NCI-H510A treated with DMSO at 0.1 percent for 48 hours (cell line): ENCODE results near the gene MORN2.

Source experiments
- DNase-seq: peaks from one replicate; lab custom pipeline; 2025; lab: John Stamatoyannopoulos, UW

The MORN2 gene

GRCh38 chr2:38875576-38876367 is at the start of gene MORN2, which contains the start of gene DHX57:
Gene MORN2, plus strand, starts transcription at chr2:38875976.
Gene DHX57, minus strand, starts transcription at chr2:38875934. Its CDS starts 7,529 bp downstream, at chr2:38868405.
- peak; percentile 72 for DNase-seq

GRCh38 chr2:38827539-38828145 is 48.1 kb upstream of the MORN2 start:
- peak; percentile 3 for DNase-seq

- no peak for DNase-seq
These were observed 47.3 kb upstream of the MORN2 start for GRCh38 chr2:38828460-38828859.

GRCh38 chr2:38829971-38830370 is 45.8 kb upstream of the MORN2 start:
- DNase-seq = no peak

GRCh38 chr2:38830526-38831159 is 45.1 kb upstream of the MORN2 start:
- DNase-seq = no peak

GRCh38 chr2:38835015-38835601 is 40.7 kb upstream of the MORN2 start:
- peak; percentile 11 for DNase-seq

GRCh38 chr2:38835990-38836389 is 39.8 kb upstream of the MORN2 start:
- no peak for DNase-seq

- DNase-seq = no peak
These were observed 39.0 kb upstream of the MORN2 start for GRCh38 chr2:38836791-38837190.

GRCh38 chr2:38850045-38850444 is 25.7 kb upstream of the MORN2 start:
- DNase-seq = no peak

- no peak for DNase-seq
These were observed 19.6 kb upstream of the MORN2 start for GRCh38 chr2:38856165-38856564.

GRCh38 chr2:38862476-38862875 is 13.3 kb upstream of the MORN2 start:
- no peak for DNase-seq

- DNase-seq = no peak
These were observed 12.6 kb upstream of the MORN2 start for GRCh38 chr2:38863061-38863695.

GRCh38 chr2:38866773-38867443 is 8.9 kb upstream of the MORN2 start:
- DNase-seq = no peak

- DNase-seq = no peak
These were observed 4.3 kb upstream of the MORN2 start for GRCh38 chr2:38871432-38871831.

- no peak for DNase-seq
These were observed 2.0 kb upstream of the MORN2 start for GRCh38 chr2:38873763-38874162.

- no peak for DNase-seq
These were observed 575 bp upstream of the MORN2 start for GRCh38 chr2:38875227-38875575.

GRCh38 chr2:38876407-38876806 is 631 bp downstream of the MORN2 start:
- no peak for DNase-seq

GRCh38 chr2:38886063-38886462 is 10.3 kb downstream of the MORN2 start:
- DNase-seq = no peak

GRCh38 chr2:38887347-38887746 is 11.6 kb downstream of the MORN2 start:
- DNase-seq = no peak

- DNase-seq = no peak
These were observed 12.3 kb downstream of the MORN2 start for GRCh38 chr2:38887902-38888554.

- no peak for DNase-seq
These were observed 13.3 kb downstream of the MORN2 start for GRCh38 chr2:38889045-38889444.
